Adrenal gland (tissue), 5 donors: Measurements from ENCODE around the gene INPP5A.

Experiments used
- POLR2A ChIP-seq, 2 donors: fragments of 450-650 bp; IDR thresholded peaks; one replicate each; pipeline ENCODE4 v1.6.1; 2017; ENCODE audit warnings: antibody characterized with exemption in 2 of 2, mild to moderate bottlenecking in 2 of 2, moderate library complexity in 1 of 2
- TF ChIP-seq, protein P1 (sequence below), 6 experiments: fragments of 450-650 bp in 4 of 6; fragments of 200-600 bp in 2 of 6; sonication (generic) in 1 of 6; IDR thresholded peaks; 1 replicate in 5 of 6; 2 replicates in 1 of 6; pipeline versions ENCODE4 v1.5.1 to v1.8.0; 2016 to 2021; ENCODE audit warnings: antibody characterized with exemption in 6 of 6, mild to moderate bottlenecking in 2 of 6, moderate library complexity in 1 of 6
- donor health status: DM: no; HTN: no; CAD: no.

DNA sequence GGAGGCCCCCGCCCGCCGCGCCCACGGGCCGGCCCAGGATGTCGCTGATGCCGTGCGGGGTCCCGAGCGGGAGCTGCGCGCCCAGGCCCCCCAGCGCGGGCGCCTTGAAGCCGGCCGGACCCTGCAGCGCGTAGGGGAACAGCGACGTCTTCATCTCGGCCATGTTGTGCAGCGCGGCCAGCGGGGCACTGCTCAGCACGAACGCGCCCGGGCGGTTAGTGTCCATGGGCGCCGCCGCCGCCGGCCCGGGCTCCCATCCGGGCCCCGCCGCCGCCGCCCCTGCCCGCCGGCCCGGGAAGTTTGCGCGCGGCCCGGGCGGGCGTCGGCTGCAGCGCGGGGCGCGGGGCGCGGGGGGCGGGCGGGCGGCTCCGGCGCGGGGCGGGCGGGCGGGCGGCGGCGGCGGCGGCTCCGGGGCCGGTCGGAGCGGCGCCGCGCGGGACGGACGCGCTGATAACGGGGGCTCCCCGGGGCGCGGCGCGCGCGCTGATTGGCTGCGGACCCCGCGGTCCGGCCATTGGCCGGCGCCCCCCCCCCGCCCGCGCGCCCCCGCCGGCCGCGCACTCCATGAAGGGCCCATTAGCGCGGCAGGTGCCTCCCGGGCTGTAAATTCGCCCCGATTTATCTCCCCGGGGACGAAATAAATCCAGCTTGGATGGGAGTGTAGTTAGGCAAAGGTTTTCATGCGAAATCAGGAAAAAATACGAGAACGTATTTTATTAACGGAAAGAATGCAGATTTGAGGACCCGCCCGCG lies 248.3 kb downstream of the INPP5A start, which contains the start of gene NKX6-2:
- TF ChIP-seq, protein P1, sequence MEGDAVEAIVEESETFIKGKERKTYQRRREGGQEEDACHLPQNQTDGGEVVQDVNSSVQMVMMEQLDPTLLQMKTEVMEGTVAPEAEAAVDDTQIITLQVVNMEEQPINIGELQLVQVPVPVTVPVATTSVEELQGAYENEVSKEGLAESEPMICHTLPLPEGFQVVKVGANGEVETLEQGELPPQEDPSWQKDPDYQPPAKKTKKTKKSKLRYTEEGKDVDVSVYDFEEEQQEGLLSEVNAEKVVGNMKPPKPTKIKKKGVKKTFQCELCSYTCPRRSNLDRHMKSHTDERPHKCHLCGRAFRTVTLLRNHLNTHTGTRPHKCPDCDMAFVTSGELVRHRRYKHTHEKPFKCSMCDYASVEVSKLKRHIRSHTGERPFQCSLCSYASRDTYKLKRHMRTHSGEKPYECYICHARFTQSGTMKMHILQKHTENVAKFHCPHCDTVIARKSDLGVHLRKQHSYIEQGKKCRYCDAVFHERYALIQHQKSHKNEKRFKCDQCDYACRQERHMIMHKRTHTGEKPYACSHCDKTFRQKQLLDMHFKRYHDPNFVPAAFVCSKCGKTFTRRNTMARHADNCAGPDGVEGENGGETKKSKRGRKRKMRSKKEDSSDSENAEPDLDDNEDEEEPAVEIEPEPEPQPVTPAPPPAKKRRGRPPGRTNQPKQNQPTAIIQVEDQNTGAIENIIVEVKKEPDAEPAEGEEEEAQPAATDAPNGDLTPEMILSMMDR (IDR thresholded peaks at IDR 0.05): no peak
- TF ChIP-seq POLR2A (IDR thresholded peaks at IDR 0.05): no peak
